Measurements from ENCODE around the gene CEACAM19.

The CEACAM19 gene

GRCh38 chr19:44649578-44650145, 21.6 kb upstream of the CEACAM19 start:
- Mint-ChIP-seq H3K9me3 (no peaks in the 10 kb centered on the region), H3K4me1 (no peaks in the 10 kb centered on the region), H3K36me3 (ENCODE audit: insufficient read depth) (peaks cover 1% of the 10 kb centered on the region), H3K27me3 (peaks cover 11% of the 10 kb centered on the region), H3K4me3 (no peak overlapping the region), H3K27ac (ENCODE audit: low read depth) (no peak overlapping the region)
- DNase-seq (ENCODE audit: low spot score in 2 of 2) = no peak
- no peak for ATAC-seq (replicated peaks; ENCODE audit: extremely low read depth, poor library complexity, severe bottlenecking)

GRCh38 chr19:44653343-44653742, 17.9 kb upstream of the CEACAM19 start:
- DNase-seq (ENCODE audit: low spot score in 2 of 2) = no peak
- Mint-ChIP-seq H3K4me1 (peaks cover 7% of the 10 kb centered on the region), H3K36me3 (ENCODE audit: insufficient read depth) (no peaks in the 10 kb centered on the region), H3K27me3 (no peaks in the 10 kb centered on the region), H3K27ac (ENCODE audit: low read depth) (no peak overlapping the region), H3K4me3 (no peak overlapping the region), H3K9me3 (no peaks in the 10 kb centered on the region)
- no peak for ATAC-seq (replicated peaks; ENCODE audit: extremely low read depth, poor library complexity, severe bottlenecking)

GRCh38 chr19:44653977-44654774, 17.1 kb upstream of the CEACAM19 start:
- Mint-ChIP-seq H3K27ac (ENCODE audit: low read depth) (no peak overlapping the region), H3K36me3 (ENCODE audit: insufficient read depth) (no peaks in the 10 kb centered on the region), H3K9me3 (no peaks in the 10 kb centered on the region), H3K27me3 (no peaks in the 10 kb centered on the region), H3K4me3 (no peak overlapping the region), H3K4me1 (peaks cover 7% of the 10 kb centered on the region)
- DNase-seq (ENCODE audit: low spot score in 2 of 2) (peak; percentile 34 to 35), ATAC-seq (replicated peaks; ENCODE audit: extremely low read depth, poor library complexity, severe bottlenecking) (peak; percentile 87)

GRCh38 chr19:44657211-44657921, 13.9 kb upstream of the CEACAM19 start:
- Mint-ChIP-seq H3K27me3 (no peaks in the 10 kb centered on the region), H3K9me3 (no peaks in the 10 kb centered on the region), H3K27ac (ENCODE audit: low read depth) (no peak overlapping the region), H3K36me3 (ENCODE audit: insufficient read depth) (no peaks in the 10 kb centered on the region), H3K4me1 (peaks cover 7% of the 10 kb centered on the region), H3K4me3 (no peak overlapping the region)
- DNase-seq (ENCODE audit: low spot score in 2 of 2) (peak; percentile 38 to 51), ATAC-seq (replicated peaks; ENCODE audit: extremely low read depth, poor library complexity, severe bottlenecking) (no peak)

- no peaks in the 10 kb centered on the region for H3K36me3 Mint-ChIP-seq (ENCODE audit: insufficient read depth)
- H3K9me3 Mint-ChIP-seq = no peaks in the 10 kb centered on the region
- ATAC-seq (replicated peaks; ENCODE audit: extremely low read depth, poor library complexity, severe bottlenecking) (no peak), DNase-seq (ENCODE audit: low spot score in 2 of 2) (no peak)
- peaks cover 7% of the 10 kb centered on the region for H3K4me1 Mint-ChIP-seq
- H3K27ac Mint-ChIP-seq (ENCODE audit: low read depth) = no peak overlapping the region
- no peaks in the 10 kb centered on the region for H3K27me3 Mint-ChIP-seq
- H3K4me3 Mint-ChIP-seq = no peak overlapping the region
Observed at GRCh38 chr19:44658069-44658733, 13.1 kb upstream of the CEACAM19 start.

- Mint-ChIP-seq H3K36me3 (ENCODE audit: insufficient read depth) (no peaks in the 10 kb centered on the region), H3K4me1 (peaks cover 7% of the 10 kb centered on the region), H3K27ac (ENCODE audit: low read depth) (no peak overlapping the region), H3K4me3 (no peak overlapping the region), H3K9me3 (no peaks in the 10 kb centered on the region), H3K27me3 (no peaks in the 10 kb centered on the region)
- no peak for DNase-seq (ENCODE audit: low spot score in 2 of 2)
- no peak for ATAC-seq (replicated peaks; ENCODE audit: extremely low read depth, poor library complexity, severe bottlenecking)
Observed at GRCh38 chr19:44660081-44660480, 11.2 kb upstream of the CEACAM19 start.

GRCh38 chr19:44661205-44661604, 10.1 kb upstream of the CEACAM19 start:
- Mint-ChIP-seq H3K9me3 (no peaks in the 10 kb centered on the region), H3K4me1 (peaks cover 7% of the 10 kb centered on the region)

GRCh38 chr19:44661904-44662303, 9.4 kb upstream of the CEACAM19 start:
- Mint-ChIP-seq H3K4me3 (no peak overlapping the region), H3K27ac (ENCODE audit: low read depth) (no peak overlapping the region), H3K36me3 (ENCODE audit: insufficient read depth) (no peaks in the 10 kb centered on the region), H3K27me3 (no peaks in the 10 kb centered on the region), H3K4me1 (peaks cover 6% of the 10 kb centered on the region), H3K9me3 (no peaks in the 10 kb centered on the region)
- no peak for ATAC-seq (replicated peaks; ENCODE audit: extremely low read depth, poor library complexity, severe bottlenecking)
- no peak for DNase-seq (ENCODE audit: low spot score in 2 of 2)

More at GRCh38 chr19:44661205-44661604, 10.1 kb upstream of the CEACAM19 start:
- H3K27ac Mint-ChIP-seq (ENCODE audit: low read depth) = no peak overlapping the region
- ATAC-seq (replicated peaks; ENCODE audit: extremely low read depth, poor library complexity, severe bottlenecking) (no peak), DNase-seq (ENCODE audit: low spot score in 2 of 2) (no peak)
- H3K27me3 Mint-ChIP-seq = no peaks in the 10 kb centered on the region
- no peaks in the 10 kb centered on the region for H3K36me3 Mint-ChIP-seq (ENCODE audit: insufficient read depth)
- no peak overlapping the region for H3K4me3 Mint-ChIP-seq

- no peak for ATAC-seq (replicated peaks; ENCODE audit: extremely low read depth, poor library complexity, severe bottlenecking)
- H3K4me1 Mint-ChIP-seq = no peaks in the 10 kb centered on the region
- DNase-seq (ENCODE audit: low spot score in 2 of 2) = no peak
- H3K9me3 Mint-ChIP-seq = no peaks in the 10 kb centered on the region
- H3K27me3 Mint-ChIP-seq = no peaks in the 10 kb centered on the region
- no peaks in the 10 kb centered on the region for H3K36me3 Mint-ChIP-seq (ENCODE audit: insufficient read depth)
- H3K4me3 Mint-ChIP-seq = no peak overlapping the region
- no peak overlapping the region for H3K27ac Mint-ChIP-seq (ENCODE audit: low read depth)
Observed at GRCh38 chr19:44662691-44663385, 8.4 kb upstream of the CEACAM19 start.

- no peak overlapping the region for H3K4me3 Mint-ChIP-seq
- DNase-seq (ENCODE audit: low spot score in 2 of 2) (no peak), ATAC-seq (replicated peaks; ENCODE audit: extremely low read depth, poor library complexity, severe bottlenecking) (no peak)
- H3K27me3 Mint-ChIP-seq = no peaks in the 10 kb centered on the region
- no peaks in the 10 kb centered on the region for H3K4me1 Mint-ChIP-seq
- H3K36me3 Mint-ChIP-seq (ENCODE audit: insufficient read depth) = no peaks in the 10 kb centered on the region
- no peak overlapping the region for H3K27ac Mint-ChIP-seq (ENCODE audit: low read depth)
- no peaks in the 10 kb centered on the region for H3K9me3 Mint-ChIP-seq
Observed at GRCh38 chr19:44663996-44664395, 7.3 kb upstream of the CEACAM19 start.

- no peak for DNase-seq (ENCODE audit: low spot score in 2 of 2)
- Mint-ChIP-seq H3K27ac (ENCODE audit: low read depth) (no peak overlapping the region), H3K9me3 (no peaks in the 10 kb centered on the region), H3K4me3 (no peak overlapping the region), H3K36me3 (ENCODE audit: insufficient read depth) (no peaks in the 10 kb centered on the region), H3K4me1 (no peaks in the 10 kb centered on the region), H3K27me3 (no peaks in the 10 kb centered on the region)
- no peak for ATAC-seq (replicated peaks; ENCODE audit: extremely low read depth, poor library complexity, severe bottlenecking)
Observed at GRCh38 chr19:44664976-44665375, 6.3 kb upstream of the CEACAM19 start.

- ATAC-seq (replicated peaks; ENCODE audit: extremely low read depth, poor library complexity, severe bottlenecking) = no peak
- Mint-ChIP-seq H3K4me3 (no peak overlapping the region), H3K27me3 (no peaks in the 10 kb centered on the region), H3K4me1 (no peaks in the 10 kb centered on the region), H3K36me3 (ENCODE audit: insufficient read depth) (no peaks in the 10 kb centered on the region), H3K9me3 (no peaks in the 10 kb centered on the region), H3K27ac (ENCODE audit: low read depth) (no peak overlapping the region)
- no peak for DNase-seq (ENCODE audit: low spot score in 2 of 2)
Observed at GRCh38 chr19:44666852-44667556, 4.3 kb upstream of the CEACAM19 start.

Measured in central memory CD8-positive, alpha-beta T cell (primary cell).